ENCODE results near the gene CHST12.
"Not testable (repeated sequence)": the region's sequence is repeated elsewhere in the genome, so short reads cannot be mapped to it uniquely, and the experiment has no call there.

CHST12 gene

DNA sequence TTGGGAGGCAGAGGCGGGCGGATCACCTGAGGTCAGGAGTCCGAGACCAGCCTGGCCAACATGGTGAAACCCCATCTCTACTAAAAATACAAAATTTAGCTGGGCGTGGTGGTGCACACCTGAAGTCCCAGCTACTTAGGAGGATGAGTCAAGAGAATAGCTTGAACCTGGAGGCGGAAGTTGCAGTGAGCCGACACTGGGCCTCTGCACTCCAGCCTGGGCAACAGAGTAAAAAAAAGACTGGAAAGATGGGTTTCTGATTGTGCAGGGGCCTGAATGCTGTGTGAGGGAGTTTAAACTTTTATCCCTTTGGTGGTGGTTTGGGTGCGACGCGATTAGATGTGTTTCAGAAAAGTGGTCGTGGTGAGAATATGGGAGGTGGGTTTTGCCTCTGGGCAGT, 1.8 kb downstream of the CHST12 start:
- DNase-seq: no peak

DNA sequence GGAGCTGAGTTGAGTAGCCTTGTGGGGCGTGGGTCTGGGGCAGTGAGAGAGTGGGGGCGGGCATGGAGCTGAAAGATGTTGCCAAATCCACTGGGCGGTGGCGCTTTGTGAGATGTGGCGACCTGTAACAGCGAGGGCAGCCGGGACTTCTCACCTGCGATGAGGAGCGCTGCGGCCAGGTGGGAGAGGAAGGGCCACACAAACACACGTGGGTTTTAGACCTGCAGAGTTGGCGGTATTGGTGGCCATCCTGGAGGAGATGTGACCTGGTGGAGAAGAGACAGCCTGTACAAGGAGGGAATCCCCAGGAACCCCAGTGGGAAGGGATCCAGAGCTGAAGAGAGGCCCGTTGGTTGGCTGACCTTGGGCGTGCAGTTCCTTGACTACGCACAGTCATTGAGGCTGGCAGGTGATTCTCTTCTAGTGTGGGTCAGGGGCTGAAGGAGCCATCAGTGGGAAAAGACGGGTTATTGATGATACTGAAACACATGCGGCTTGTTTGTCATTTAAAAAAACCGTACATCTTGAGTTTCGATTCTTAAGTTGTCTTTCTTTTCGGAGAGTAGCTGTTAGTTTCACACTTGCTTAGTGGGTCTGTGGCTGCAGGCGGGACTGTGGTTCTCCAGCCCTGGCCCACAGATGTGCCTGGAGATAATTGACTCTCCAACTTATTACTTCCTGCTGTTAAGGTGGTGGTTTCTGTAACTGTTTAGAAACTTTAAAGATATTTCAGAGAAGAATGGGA, 2.4 kb downstream of the CHST12 start:
- no peak for DNase-seq

DNA sequence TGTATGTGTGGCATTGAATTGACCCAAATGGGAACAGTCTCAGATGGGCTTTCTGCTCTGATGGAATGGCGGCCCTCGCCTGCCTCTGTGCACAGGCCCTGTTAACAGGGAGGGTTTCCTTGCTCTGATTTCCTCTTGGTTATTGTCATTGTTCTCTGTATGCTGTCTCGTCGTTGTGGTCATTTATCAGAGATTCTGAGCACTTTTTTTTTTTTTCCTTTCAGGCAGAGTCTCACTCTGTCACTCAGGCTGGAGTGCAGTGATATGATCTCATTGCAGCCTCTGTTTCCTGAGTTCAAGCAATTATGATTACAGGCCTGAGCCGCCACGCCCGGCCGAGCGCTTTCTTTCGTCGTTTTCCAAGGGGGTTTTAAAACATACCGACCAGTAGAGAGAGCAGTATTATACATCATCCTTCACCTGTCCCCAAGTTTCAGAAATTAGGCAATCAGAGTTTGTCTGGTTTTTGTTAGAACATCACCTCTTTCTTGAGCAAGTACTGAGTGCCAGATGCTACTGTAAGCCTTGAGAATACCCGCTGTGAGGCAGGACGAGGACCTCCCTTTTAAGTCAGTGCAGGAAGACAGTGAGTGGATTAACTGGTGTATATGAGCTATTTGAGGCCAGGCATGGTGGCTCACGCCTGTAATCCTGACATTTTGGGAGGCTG, 6.5 kb downstream of the CHST12 start:
- no peak for DNase-seq

DNA sequence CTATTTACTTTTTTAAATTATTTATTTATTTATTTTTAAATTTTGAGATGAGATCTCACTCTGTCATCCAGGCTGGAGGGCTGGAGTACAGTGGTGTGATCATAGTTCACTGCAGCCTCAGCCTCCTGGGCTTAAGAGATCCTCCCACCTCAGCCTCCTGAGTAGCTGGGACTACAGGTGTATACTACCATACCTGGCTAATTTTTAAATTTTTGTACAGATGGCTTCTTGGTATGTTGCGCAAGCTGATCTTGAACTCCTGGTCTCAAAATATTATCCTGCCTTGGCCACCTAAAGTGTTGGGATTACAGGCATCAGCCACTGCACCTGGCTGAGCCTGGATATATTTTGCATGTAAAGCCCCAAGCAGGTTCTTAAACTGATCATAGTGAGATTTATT, 7.6 kb downstream of the CHST12 start:
- no peak for DNase-seq

DNA sequence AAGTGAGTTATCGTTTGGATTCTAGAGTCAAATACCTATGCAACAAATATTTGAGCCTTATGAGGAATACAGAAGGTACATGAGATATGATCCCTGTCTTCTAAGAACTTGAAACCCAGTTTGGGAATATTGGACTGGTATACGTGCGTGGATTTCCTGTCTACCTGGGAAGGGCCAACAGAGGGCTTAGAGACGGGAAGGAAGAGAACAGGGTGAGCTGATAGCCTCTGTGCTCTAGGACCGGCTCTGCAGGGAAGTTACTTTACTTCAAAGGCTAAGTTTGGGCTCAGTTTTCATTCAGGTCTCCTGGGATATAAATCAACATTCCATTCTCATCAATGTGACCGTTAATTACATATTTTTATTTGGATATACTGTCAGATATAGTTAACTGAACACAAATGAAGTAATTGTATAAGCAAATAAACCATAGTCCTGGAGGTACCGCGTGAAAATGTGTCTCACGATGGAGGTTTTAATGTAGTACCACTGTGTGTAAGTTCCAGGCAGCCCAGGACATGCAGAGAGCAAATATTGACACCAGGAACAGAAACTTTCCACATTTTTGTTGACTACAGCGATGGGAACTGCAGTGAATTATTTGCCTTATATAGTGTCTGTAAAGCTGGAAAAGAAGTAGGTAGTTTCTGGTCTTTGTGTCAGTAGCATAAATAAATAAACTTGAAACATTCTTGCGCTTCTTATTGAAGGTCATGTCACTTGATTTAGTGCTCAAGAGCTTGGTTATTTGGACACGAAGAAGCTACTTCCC, 8.6 kb downstream of the CHST12 start:
- no peak for DNase-seq

DNA sequence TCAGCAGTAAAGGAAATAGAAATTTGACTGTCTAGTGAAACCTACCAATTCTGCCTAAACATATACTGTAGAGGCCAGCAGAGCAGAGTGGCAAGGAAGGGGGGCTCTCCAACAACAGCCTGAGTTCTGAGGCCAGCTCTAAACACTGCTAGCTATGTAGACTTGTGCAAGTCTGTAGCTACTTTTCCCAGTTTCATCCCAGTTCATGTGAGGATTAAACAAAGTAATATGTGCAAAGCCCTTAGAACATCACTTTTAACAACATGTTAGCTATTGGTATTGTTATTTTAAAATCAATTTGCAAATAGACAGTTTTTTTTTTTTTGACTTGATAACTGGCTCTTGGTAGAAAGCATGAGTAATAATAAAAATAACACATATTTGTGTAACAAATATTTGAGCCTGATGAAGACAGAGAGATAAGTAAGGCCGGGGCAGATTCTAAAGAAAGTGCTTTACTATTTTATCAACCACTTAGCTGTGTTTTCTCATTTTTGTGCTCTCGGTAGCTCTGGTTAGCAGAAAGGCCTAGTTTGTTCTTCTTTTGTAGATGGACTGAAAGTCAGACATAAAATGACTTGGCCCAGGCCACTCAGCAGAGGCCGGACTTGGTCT, 9.3 kb downstream of the CHST12 start:
- DNase-seq: no peak

DNA sequence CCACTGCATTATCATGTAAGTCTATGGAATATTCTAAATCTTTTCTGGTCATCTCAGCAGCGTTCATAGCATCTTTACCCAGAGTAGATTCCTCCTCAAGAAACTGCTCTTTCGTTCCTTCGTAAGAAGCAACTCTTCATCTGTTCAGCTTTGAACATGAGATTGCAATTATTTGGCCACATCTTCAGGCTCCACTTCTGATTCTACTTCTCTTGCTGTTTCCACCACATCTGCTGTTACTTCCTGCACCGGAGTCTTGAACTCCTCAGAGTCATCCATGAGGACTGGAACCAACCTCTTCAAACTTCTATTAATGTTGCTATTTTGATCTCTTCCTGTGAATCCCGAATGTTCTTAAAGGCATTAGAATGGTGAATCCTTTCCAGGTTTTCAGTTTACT, 12.7 kb downstream of the CHST12 start:
- DNase-seq: no peak

DNA sequence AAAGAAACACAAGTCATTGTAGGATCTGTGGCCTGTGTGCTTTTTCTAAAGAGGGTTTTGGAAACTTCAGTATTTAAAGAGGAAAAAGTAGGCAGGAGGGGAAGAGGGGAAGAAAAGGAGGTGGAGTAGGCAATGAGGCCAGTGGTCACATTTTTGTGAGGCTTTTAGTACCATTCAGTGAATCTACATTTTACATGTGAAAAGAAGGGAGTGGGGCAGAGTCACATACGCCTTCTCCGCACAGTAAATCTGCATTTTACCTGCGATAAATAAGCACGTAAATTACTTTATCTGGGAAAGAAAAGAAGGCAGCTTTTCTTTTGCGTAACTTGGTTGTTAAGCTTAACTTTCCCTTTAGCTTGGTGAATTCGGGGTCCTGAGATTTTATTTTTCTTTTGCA, 13.2 kb downstream of the CHST12 start:
- DNase-seq: no peak

DNA sequence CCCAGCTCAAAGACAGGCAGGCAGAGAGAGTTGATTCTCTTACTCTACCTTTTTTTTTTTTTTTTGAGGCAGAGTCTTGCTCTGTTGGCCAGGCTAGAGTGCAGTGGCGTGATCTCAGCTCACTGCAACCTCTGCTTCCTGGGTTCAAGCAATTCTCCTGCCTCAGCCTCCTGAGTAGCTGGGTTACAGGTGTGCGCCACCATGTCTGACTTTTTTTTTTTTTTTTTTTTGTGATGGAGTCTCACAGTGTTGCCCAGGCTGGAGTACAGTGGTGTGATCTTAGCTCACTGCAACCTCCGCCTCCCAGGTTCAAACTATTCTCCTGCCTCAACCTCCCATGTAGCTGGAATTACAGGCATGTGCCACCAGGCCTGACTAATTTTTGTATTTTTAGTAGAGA, 13.8 kb downstream of the CHST12 start:
- DNase-seq: not testable (repeated sequence)

DNA sequence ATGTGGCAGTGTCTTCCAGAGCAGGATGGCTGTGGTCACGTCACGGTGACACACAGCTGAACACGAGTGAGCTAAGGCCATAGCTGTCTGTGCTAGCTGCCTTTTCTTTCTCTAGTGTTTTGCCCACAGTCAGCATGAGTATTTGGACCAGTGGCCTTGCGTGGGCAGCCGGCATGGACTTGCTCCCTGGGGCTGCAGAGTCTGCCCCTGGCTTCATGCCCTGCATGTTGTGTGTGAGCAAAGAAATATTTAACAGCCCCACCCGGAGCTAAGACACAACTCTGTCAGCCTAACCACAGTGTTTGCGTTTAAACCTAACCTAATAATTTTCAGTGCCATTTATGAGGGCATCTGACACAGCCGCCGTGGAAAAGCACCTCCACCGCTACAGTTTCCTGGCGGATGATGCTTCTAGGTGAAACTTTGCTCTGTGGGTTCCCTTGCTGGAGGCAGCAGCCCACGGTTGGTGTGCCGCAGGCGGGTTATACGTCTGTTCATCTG, 14.6 kb downstream of the CHST12 start:
- peak; percentile 16 for DNase-seq

DNA sequence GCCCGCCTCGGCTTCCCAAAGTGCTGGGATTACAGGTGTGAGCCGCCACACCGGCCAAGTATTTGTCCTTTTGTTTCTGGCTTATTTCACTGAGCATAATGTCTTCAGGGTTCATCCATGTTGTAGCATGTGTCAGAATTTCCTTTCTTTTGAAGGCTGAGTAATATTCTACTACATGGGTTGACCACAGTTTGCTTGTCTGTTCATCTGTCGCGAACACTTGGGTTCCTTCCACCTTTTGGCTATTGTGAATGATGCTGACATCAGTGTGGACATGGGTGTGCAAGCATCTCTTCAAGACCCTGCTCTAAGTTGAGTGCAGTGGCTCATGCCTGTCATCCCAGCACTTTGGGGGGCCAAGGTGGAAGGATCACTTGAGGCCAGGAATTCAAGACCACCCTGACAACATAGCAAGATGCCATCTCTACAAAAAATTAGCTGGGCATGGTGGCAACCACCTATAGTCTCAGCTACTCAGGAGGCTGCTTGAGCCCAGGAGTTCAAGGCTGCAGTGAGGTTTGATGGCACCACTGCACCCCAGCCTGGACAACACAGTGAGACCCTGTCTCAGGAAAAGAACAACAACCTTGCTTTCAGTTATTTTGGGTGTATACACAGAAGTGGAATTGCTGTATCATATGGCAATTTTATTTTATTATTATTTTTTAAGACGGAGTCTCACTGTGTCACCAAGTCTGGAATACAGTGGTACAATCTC, 17.0 kb downstream of the CHST12 start:
- no peak for DNase-seq

DNA sequence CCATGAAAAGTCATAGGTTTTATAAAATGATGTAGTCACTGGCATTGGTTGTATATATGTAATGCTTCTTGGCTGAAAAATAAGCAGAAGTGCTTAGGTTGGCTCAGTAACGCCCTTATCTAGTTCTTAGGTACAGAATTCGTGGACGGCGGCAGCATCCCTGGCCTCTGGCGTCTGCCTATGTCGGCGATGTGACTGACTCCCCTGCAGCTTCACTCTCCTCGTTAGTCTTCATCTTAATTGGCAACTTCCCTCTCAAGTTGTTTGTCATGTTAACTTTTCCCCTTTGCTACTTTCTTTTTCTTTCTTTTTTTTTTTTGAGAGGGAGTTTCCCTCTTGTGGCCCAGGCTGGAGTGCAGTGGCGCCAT, 18.5 kb downstream of the CHST12 start:
- DNase-seq: no peak

DNA sequence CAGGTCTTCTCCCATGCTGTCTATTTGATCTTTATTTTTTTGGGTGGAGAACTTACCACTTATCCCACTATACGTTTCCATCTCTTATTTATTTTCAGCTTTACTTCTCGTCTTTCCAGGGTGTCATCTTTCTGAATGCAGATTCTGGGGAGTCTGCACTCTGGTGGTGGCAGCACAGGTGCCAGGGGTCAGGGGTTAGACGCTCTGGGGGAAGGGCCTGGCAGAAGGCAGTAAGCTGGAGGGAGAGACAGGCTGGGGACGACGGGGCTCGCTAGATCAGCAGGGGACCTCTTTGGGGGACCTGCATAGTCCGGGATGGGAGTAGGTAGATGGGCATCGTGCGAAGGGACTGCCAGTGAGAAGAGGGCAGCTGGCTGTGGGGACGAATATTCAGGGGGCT, 22.3 kb downstream of the CHST12 start:
- no peak for DNase-seq

DNA sequence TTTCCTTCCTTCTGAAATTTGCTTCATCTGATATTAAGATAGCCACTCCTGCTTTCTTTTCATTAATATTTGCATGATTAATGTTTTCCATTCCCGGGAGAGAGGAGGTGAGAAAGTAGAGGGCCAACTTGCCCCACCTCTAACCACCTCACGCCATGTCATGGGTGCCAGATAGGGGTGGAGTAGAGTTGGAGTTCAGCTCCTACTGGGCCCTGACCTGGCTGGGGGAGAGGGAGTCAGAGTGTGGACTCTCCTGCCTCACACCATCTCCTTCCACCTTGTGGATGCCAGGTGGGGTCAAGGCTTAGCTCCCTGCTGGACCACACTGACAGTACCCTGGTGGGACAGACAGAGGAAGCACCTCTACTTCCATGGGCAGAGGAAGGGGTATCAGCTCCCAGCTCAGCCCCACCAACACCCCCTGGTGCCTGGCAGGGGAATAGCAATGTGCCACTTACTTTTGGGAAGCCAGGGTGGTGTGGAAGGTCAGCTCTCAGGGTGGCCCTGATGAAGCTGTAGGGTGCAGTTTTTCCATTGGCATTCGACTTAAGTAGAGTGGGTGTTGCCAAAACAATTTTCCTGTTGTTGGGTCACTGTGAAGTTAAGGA, 28.0 kb downstream of the CHST12 start:
- no peak for DNase-seq

DNA sequence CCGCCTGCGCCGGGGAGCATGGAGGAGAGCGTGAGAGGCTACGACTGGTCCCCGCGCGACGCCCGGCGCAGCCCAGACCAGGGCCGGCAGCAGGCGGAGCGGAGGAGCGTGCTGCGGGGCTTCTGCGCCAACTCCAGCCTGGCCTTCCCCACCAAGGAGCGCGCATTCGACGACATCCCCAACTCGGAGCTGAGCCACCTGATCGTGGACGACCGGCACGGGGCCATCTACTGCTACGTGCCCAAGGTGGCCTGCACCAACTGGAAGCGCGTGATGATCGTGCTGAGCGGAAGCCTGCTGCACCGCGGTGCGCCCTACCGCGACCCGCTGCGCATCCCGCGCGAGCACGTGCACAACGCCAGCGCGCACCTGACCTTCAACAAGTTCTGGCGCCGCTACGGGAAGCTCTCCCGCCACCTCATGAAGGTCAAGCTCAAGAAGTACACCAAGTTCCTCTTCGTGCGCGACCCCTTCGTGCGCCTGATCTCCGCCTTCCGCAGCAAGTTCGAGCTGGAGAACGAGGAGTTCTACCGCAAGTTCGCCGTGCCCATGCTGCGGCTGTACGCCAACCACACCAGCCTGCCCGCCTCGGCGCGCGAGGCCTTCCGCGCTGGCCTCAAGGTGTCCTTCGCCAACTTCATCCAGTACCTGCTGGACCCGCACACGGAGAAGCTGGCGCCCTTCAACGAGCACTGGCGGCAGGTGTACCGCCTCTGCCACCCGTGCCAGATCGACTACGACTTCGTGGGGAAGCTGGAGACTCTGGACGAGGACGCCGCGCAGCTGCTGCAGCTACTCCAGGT, 29.7 kb downstream of the CHST12 start:
- no peak for DNase-seq

DNA sequence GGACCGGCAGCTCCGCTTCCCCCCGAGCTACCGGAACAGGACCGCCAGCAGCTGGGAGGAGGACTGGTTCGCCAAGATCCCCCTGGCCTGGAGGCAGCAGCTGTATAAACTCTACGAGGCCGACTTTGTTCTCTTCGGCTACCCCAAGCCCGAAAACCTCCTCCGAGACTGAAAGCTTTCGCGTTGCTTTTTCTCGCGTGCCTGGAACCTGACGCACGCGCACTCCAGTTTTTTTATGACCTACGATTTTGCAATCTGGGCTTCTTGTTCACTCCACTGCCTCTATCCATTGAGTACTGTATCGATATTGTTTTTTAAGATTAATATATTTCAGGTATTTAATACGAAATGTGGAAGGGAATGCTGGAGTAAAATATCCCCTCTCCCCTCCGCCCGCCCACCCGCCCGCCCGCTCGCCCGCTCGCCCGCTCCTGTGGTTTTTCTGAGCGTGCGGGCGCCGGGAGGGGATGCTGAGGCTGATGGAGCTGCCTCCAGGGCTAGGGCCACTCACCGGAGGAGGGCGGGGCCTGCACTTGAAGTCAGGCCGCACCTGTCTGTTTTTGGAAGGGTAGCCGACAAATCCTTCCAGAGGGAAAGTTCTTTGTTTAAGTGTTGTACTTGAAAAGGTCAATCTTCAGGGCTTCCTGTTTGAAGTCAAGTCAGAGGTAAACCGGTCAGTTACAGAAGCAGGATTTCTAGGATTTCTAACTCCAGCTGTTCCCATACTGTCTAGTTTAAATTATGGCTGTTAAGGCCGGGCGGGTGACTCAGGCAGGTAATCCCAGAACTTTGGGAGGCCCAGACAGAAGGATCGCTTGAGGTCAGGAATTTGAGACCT, 30.5 kb downstream of the CHST12 start:
- no peak for DNase-seq

DNA sequence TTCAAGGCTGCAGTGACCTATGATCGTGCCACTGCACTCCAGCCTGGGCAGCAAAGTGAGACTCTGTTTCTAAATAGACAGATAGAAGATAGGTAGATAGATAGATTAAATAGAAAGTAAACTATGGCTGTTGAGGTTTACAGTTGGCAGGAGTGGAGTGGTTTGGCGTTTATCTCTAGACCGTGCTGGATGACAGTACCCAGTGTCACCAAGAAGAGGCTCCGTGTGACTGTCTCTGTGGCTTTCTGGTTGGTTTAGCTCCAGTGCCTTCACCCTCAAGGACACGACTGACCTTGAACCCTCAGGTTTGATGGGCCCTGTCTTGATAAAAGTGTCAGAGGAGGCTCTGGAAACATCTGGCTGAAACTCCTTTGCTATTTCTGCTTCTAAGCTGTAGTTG, 31.7 kb downstream of the CHST12 start:
- DNase-seq: no peak

DNA sequence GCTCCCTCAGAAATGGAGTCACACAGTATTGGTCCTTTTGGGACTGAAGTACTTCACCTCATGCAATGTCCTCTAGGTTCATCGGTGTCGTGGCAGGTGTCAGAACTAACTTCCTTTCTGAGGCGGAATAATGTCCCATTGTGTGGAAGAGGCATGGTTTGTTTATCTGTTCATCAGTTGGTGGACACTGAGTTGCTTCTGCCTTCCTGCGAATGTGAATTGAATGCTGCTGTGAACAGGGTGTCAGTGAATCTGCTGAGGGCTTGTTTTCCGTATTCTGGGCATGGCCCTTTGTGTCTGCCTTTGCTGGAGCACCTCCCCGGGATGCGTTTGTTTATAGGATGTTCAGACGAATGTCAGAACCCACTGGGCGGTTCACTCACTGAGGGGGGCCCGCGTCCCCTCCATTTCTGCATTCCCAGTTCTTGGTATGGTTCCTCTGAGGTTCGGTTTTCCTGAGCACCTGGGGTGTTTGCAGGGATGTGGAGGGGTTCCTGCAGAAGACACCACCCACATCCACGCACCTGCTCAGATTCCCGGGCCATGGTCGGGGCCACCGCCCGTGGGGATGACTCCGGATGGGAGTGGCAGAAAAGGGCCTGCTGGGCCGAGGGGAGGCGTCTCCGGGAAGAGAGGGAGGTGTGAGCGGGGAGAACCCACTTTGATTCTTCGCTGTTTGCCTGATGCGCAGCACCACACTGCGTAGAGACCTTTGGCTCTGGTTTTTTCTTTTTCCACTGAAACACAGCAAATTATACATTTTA, 33.1 kb downstream of the CHST12 start:
- no peak for DNase-seq

DNA sequence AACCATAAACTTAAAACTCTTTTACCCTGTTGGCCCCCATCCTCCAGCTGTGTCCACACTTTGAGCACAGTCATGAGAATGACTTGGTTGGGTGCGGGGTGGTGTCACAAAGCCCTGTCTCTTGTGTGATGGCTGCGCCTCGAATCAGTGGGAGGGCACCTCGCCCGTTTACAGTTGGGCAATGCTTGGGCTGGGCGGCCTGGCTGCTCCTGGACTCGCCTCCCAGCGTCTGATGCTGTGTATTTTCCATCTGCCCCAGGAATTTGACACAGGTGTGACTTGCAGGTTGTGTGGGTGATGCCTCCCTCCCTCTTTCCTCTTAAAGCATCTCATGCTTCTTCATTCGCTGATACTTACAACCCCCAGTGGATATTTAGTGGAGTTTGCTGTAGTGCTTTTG, 33.7 kb downstream of the CHST12 start:
- DNase-seq: no peak
